Measurements from ENCODE around the gene LRP1. TPM values are rescaled to one million over a fixed set of nuclear protein-coding genes. Genes with fewer than 3 reads are reported as not detected.
A peak's percentile ranks its signal among the peaks of the same experiment; 100 is the strongest.

Gene LRP1
- total RNA-seq, 6 experiments from 2014 or later: 187 to 332 (median 201) TPM

GRCh38 chr12:57237596-57237931 lies 109.3 kb downstream of the LRP1 start:
- TF ChIP-seq CTCF (IDR thresholded peaks at IDR 0.05): no peak
- peak overlapping the region; percentile 21; the same call in 1 of the 2 replicates for H3K4me3 Mint-ChIP-seq
- H3K4me1 Mint-ChIP-seq (ENCODE audit: low read depth): peaks cover 58% of the 10 kb centered on the region
- no peak for DNase-seq
- H3K9me3 Mint-ChIP-seq: no peaks in the 10 kb centered on the region; the same call in 1 of the 2 replicates
- H3K36me3 Mint-ChIP-seq (ENCODE audit: low read depth): peaks cover 14% of the 10 kb centered on the region
- peak overlapping the region; percentile 52 for H3K27ac Mint-ChIP-seq
- peaks cover 20% of the 10 kb centered on the region for H3K27me3 Mint-ChIP-seq (ENCODE audit: insufficient read depth)

- peaks cover 58% of the 10 kb centered on the region for H3K4me1 Mint-ChIP-seq (ENCODE audit: low read depth)
- H3K27me3 Mint-ChIP-seq (ENCODE audit: insufficient read depth): peaks cover 20% of the 10 kb centered on the region
Observed at GRCh38 chr12:57237932-57238853, 109.9 kb downstream of the LRP1 start.

GRCh38 chr12:57238854-57239554 lies 110.7 kb downstream of the LRP1 start:
- H3K9me3 Mint-ChIP-seq: no peaks in the 10 kb centered on the region; the same call in 1 of the 2 replicates
- peak overlapping the region; percentile 78 for H3K27ac Mint-ChIP-seq
- peak; percentile 74 for DNase-seq
- H3K27me3 Mint-ChIP-seq (ENCODE audit: insufficient read depth): peaks cover 21% of the 10 kb centered on the region
- peak; percentile 100 for TF ChIP-seq CTCF (IDR thresholded peaks at IDR 0.05)
- H3K36me3 Mint-ChIP-seq (ENCODE audit: low read depth): peaks cover 7% of the 10 kb centered on the region
- H3K4me1 Mint-ChIP-seq (ENCODE audit: low read depth): peaks cover 57% of the 10 kb centered on the region
- H3K4me3 Mint-ChIP-seq: peak overlapping the region; percentile 95

More at GRCh38 chr12:57237932-57238853, 109.9 kb downstream of the LRP1 start:
- Mint-ChIP-seq H3K36me3 (ENCODE audit: low read depth) (peaks cover 9% of the 10 kb centered on the region), H3K4me3 (peak overlapping the region; percentile 95), H3K27ac (peak overlapping the region; percentile 78), H3K9me3 (no peaks in the 10 kb centered on the region; the same call in 1 of the 2 replicates)
- DNase-seq: no peak
- TF ChIP-seq CTCF (IDR thresholded peaks at IDR 0.05): no peak

GRCh38 chr12:57239587-57240065 lies 111.3 kb downstream of the LRP1 start:
- Mint-ChIP-seq H3K4me1 (ENCODE audit: low read depth) (peaks cover 50% of the 10 kb centered on the region), H3K27ac (peak overlapping the region; percentile 54), H3K9me3 (no peaks in the 10 kb centered on the region; the same call in 1 of the 2 replicates), H3K27me3 (ENCODE audit: insufficient read depth) (peaks cover 22% of the 10 kb centered on the region), H3K36me3 (ENCODE audit: low read depth) (peaks cover 2% of the 10 kb centered on the region), H3K4me3 (peak overlapping the region; percentile 81)
- TF ChIP-seq CTCF (IDR thresholded peaks at IDR 0.05): no peak
- no peak for DNase-seq

- peak overlapping the region; percentile 54 for H3K27ac Mint-ChIP-seq
- peak; percentile 39 for DNase-seq
- peaks cover 50% of the 10 kb centered on the region for H3K4me1 Mint-ChIP-seq (ENCODE audit: low read depth)
- TF ChIP-seq CTCF (IDR thresholded peaks at IDR 0.05): no peak
- peaks cover 23% of the 10 kb centered on the region for H3K27me3 Mint-ChIP-seq (ENCODE audit: insufficient read depth)
- peak overlapping the region; percentile 81 for H3K4me3 Mint-ChIP-seq
- no peaks in the 10 kb centered on the region for H3K36me3 Mint-ChIP-seq (ENCODE audit: low read depth)
- H3K9me3 Mint-ChIP-seq: no peaks in the 10 kb centered on the region; the same call in 1 of the 2 replicates
Observed at GRCh38 chr12:57240066-57240921, 112.0 kb downstream of the LRP1 start.

All from HFFc6 (cell line).